Measurements from ENCODE around the gene PLSCR1. TPM values are rescaled to one million over a fixed set of nuclear protein-coding genes. Genes with fewer than 3 reads are reported as not detected.

PLSCR1 gene
- total RNA-seq, 1 donor from 2014 or later, result 60.1 TPM

DNA sequence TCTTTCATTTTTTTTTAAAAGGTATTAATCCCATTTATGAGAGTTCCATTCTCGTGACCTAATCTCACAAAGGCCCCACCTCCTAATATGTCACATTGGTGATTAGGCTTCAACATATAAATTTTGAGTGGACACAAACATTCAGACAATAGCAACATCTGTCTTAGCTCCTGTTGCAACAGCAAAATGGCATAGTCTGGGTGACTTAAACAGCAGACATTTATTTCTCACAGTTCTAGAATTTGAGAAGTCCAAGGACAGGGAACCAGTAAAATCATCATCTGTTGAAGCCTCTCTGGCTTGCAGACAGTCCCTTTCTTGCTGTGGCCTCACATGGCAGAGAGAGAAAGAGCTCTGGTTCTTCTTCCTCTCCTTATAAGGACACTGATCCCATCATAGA is 71.8 kb downstream of the PLSCR1 start:
- no peak for ATAC-seq

DNA sequence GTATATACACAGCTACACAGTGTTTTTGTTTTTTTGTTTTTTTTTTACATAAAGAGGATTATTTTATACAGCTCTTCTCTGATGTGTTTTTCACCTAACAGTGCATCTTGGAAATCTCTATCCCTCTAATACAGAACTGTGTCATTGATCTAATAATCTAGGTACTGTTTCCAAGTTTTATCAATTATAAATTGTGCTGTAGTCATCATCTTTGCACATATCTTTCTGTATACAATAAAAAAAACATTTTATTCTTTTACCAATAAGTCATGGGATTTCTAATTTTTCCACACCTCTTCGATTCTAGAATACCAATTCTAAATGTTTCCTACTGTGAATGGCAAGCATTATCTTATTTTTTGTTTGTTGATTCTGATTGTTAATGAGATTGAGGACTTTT is 73.4 kb downstream of the PLSCR1 start:
- no peak for ATAC-seq

- ATAC-seq, result no peak
Measured at GRCh38 chr3:146470425-146470990, 73.9 kb downstream of the PLSCR1 start.

- ATAC-seq, result peak; percentile 99
Measured at GRCh38 chr3:146469150-146470017, 75.0 kb downstream of the PLSCR1 start, which contains the start of gene PLSCR2. Gene PLSCR2, minus strand, starts transcription at chr3:146469561. Its CDS starts 9,657 bp downstream, at chr3:146459904.

DNA sequence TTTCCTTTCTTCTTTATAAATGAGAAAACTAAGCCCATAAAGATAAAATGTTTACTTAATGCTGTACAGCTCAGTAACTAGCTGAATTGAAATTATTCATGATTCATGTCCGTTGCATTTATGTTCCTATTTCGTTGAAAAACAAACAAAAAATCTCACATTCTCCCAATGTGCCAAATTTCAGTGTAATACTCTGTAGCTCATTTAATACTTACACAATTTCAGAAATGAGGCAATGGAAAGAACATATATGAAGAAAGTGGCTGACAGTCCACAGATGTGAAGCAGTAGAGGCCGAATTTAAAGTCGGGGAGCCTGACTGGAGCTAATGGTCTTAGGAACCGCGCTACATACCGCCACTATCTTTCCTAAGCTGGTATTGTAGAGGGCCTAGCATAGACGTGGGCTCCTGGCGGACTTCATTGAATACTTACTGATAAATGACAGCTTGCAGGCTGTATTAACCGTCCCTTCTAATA is 75.7 kb downstream of the PLSCR1 start:
- no peak for ATAC-seq

DNA sequence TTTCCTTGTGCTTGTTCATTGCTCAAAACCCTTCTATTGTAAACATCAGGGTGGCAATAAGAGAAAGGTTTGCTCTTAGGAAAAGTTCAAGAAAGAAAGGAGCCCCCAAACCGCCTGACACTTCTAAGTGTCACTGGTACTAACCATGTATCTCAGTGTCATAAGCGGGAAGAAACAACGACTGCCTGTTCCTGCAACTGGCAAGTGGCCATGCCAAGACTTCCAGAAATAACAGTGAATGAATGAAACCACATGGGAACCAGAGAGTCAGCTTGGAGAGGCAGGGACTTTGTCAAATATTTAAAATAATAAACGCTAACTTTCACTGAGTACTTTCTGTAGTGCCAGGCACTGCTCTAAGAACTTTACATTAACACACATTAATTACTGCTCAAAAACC is 76.2 kb downstream of the PLSCR1 start:
- ATAC-seq, result no peak

- no peak for ATAC-seq
Measured at GRCh38 chr3:146466604-146467003, 77.8 kb downstream of the PLSCR1 start.

- no peak for ATAC-seq
Measured at GRCh38 chr3:146465693-146466465, 78.5 kb downstream of the PLSCR1 start.

Other genes with a start within 250 kb of the PLSCR1 start
- gene PLSCR2, start 75.0 kb downstream of the PLSCR1 start, total RNA-seq, result 0.12 TPM
- gene PLSCR5, start 60.7 kb upstream of the PLSCR1 start, total RNA-seq, result not detected

Data from esophagus mucosa (tissue), 1 donor.